Natural killer cell (primary cell): Measurements from ENCODE around the gene PEAK1. TPM values are rescaled to one million over a fixed set of nuclear protein-coding genes. Genes with fewer than 3 reads are reported as not detected.

Source experiments
- ATAC-seq, 3 donors: fragments of 150-1000 bp in 2 of 3; fragments of 200-7000 bp in 1 of 3; cut with Tn5 transposase; 1 replicate in 1 of 3; 2 replicates in 2 of 3; pipeline ENCODE4 v1.10.0; 2021; ENCODE audit warnings: mild to moderate bottlenecking in 2 of 3, moderate library complexity in 2 of 3
- DNase-seq, 2 donors: peaks; one replicate each; pipeline versions ENCODE4 v3.0.0 to v3.0.0-alpha.2; 2013 to 2021; ENCODE audit warnings: mixed read lengths in 1 of 2
- H3K27ac ChIP-seq: one replicate; pipeline ENCODE4 v1.5.1; 2013; ENCODE audit warnings: mild to moderate bottlenecking, low read length
- H3K27me3 ChIP-seq: one replicate; pipeline ENCODE4 v1.6.1; 2013; ENCODE audit warnings: low read length; ENCODE audit not compliant: control insufficient read depth, insufficient read depth
- H3K36me3 ChIP-seq: one replicate; pipeline ENCODE4 v1.6.1; 2013; ENCODE audit warnings: low read length; ENCODE audit not compliant: control insufficient read depth, insufficient read depth
- H3K4me1 ChIP-seq: one replicate; pipeline ENCODE4 v1.6.1; 2013; ENCODE audit warnings: low read length; ENCODE audit not compliant: control insufficient read depth, insufficient read depth
- H3K4me3 ChIP-seq: one replicate; pipeline ENCODE4 v1.5.1; 2013; ENCODE audit warnings: low read length
- H3K9me3 ChIP-seq: one replicate; pipeline ENCODE4 v1.6.1; 2013; ENCODE audit warnings: low read length; ENCODE audit not compliant: control insufficient read depth, insufficient read depth
- H3K27ac Mint-ChIP-seq, 2 donors: one replicate each; pipeline ENCODE4 v1.8.0; 2022; ENCODE audit warnings: mild to moderate bottlenecking in 2 of 2, mixed read lengths in 2 of 2, moderate library complexity in 1 of 2
- H3K27me3 Mint-ChIP-seq, 2 donors: one replicate each; pipeline ENCODE4 v1.8.0; 2022; ENCODE audit warnings: low read depth in 2 of 2, mixed read lengths in 2 of 2
- H3K36me3 Mint-ChIP-seq: one replicate; pipeline ENCODE4 v1.8.0; 2022; ENCODE audit warnings: mixed read lengths
- H3K4me1 Mint-ChIP-seq, 2 donors: one replicate each; pipeline ENCODE4 v1.8.0; 2022; ENCODE audit warnings: mixed read lengths in 2 of 2
- H3K4me3 Mint-ChIP-seq: one replicate; pipeline ENCODE4 v1.8.0; 2022; ENCODE audit warnings: mild to moderate bottlenecking, moderate library complexity, mixed read lengths
- H3K9me3 Mint-ChIP-seq, 2 donors: one replicate each; pipeline ENCODE4 v1.8.0; 2022; ENCODE audit warnings: mixed read lengths in 2 of 2
- CTCF ChIP-seq: fragments of 200-600 bp; IDR thresholded peaks from one replicate; pipeline ENCODE4 v1.8.0; 2022; ENCODE audit warnings: antibody characterized with exemption
- WGBS: methylation state at CpG from one replicate; pipeline ENCODE4 v1.1.7; 2013; ENCODE audit warnings: missing lambda C conversion rate; ENCODE audit not compliant: insufficient coverage; 5-methylcytosine and 5-hydroxymethylcytosine counted together
- intact Hi-C: fragments of 100-400 bp; cut with micrococcal nuclease; formaldehyde crosslinking; loops from one replicate; pipeline ENCODE4 v1.14.2; 2022
- total RNA-seq, 4 donors: library from RNA; stranded (reverse); fragments of 120-200 nt in 1 of 4; gene quantifications; one replicate each; pipeline versions ENCODE4 v1.2.3 to v1.2.4, GENCODE V29; 2013 to 2022

The PEAK1 gene
- total RNA-seq, 3 donors from 2014 or later (not counting 1 experiment from before 2014, with no cell fraction given), result 59.3 to 73.9 (median 69.1) TPM

GRCh38 chr15:77420610-77421369 lies 886 bp upstream of the PEAK1 start, which contains the start of gene HMG20A:
HMG20A (plus strand) TSS chr15:77420888; CDS start chr15:77458408, 37,520 bp downstream.
- no peaks in the 10 kb centered on the region for H3K36me3 ChIP-seq
- H3K4me3 ChIP-seq, result peak within 1 kb of the TSS; percentile 62
- no peaks in the 10 kb centered on the region for H3K9me3 Mint-ChIP-seq
- peaks cover 50 to 61% of the 10 kb centered on the region in 2 donors for H3K4me1 Mint-ChIP-seq
- H3K27me3 Mint-ChIP-seq, result no peaks in the 10 kb centered on the region
- H3K27ac Mint-ChIP-seq, result peak within 1 kb of the TSS; percentile 98 to 99
- H3K9me3 ChIP-seq, result no peaks in the 10 kb centered on the region
- under 1% methylated on average over 25 of the region's 25 CpGs for WGBS
- DNase-seq (peak in 1 of 2 donors; percentile 47), ATAC-seq (peak; percentile 46 to 66 (median 53))
- H3K27ac ChIP-seq, result peak within 1 kb of the TSS; percentile 87
- intact Hi-C loops, result loop anchor here (5.0 kb wide), 1 partner anchor 233 kb away; no protein-coding TSS in a partner anchor
- no peaks in the 10 kb centered on the region for H3K27me3 ChIP-seq
- TF ChIP-seq CTCF, result no peak
- no peaks in the 10 kb centered on the region for H3K36me3 Mint-ChIP-seq
- H3K4me3 Mint-ChIP-seq, result peak within 1 kb of the TSS; percentile 100
- peaks cover 15% of the 10 kb centered on the region for H3K4me1 ChIP-seq

- Mint-ChIP-seq H3K4me1 (peaks cover 38 to 46% of the 10 kb centered on the region in 2 donors), H3K27me3 (no peaks in the 10 kb centered on the region), H3K27ac (peak overlapping the region; percentile 98 to 99), H3K4me3 (peak overlapping the region; percentile 98), H3K36me3 (no peaks in the 10 kb centered on the region), H3K9me3 (no peaks in the 10 kb centered on the region)
- H3K36me3 ChIP-seq, result no peaks in the 10 kb centered on the region
- intact Hi-C loops, result no loop called here
- H3K27me3 ChIP-seq, result no peaks in the 10 kb centered on the region
- ATAC-seq (peak in 1 of 3 donors; percentile 9), DNase-seq (peak; percentile 53 to 57)
- peaks cover 15% of the 10 kb centered on the region for H3K4me1 ChIP-seq
- peak overlapping the region; percentile 43 for H3K4me3 ChIP-seq
- no peaks in the 10 kb centered on the region for H3K9me3 ChIP-seq
- H3K27ac ChIP-seq, result peak overlapping the region; percentile 70
- no peak for TF ChIP-seq CTCF
- under 1% methylated on average over 71 of the region's 72 CpGs for WGBS
Observed at GRCh38 chr15:77418966-77419835, 703 bp downstream of the PEAK1 start.

GRCh38 chr15:77418391-77418965 lies 1.4 kb downstream of the PEAK1 start:
- no peaks in the 10 kb centered on the region for H3K27me3 Mint-ChIP-seq
- H3K4me3 ChIP-seq, result no peak overlapping the region
- no peak overlapping the region for H3K27ac ChIP-seq
- H3K4me3 Mint-ChIP-seq, result peak overlapping the region; percentile 98
- no peaks in the 10 kb centered on the region for H3K27me3 ChIP-seq
- no peaks in the 10 kb centered on the region for H3K36me3 ChIP-seq
- ATAC-seq (no peak), DNase-seq (no peak)
- peak overlapping the region; percentile 86 to 98 for H3K27ac Mint-ChIP-seq
- no peak for TF ChIP-seq CTCF
- no peaks in the 10 kb centered on the region for H3K9me3 ChIP-seq
- no peaks in the 10 kb centered on the region for H3K9me3 Mint-ChIP-seq
- 76% methylated on average over 7 of the region's 8 CpGs for WGBS
- intact Hi-C loops, result no loop called here
- H3K4me1 Mint-ChIP-seq, result peaks cover 30 to 38% of the 10 kb centered on the region in 2 donors
- H3K4me1 ChIP-seq, result peaks cover 15% of the 10 kb centered on the region
- H3K36me3 Mint-ChIP-seq, result no peaks in the 10 kb centered on the region
